Activated CD4-positive, alpha-beta T cell treated with anti-CD3 and anti-CD28 coated beads, Interleukin-2, Interleukin-4, amounts not matched to agents 100 ng/mL and 50 ng/mL, durations not matched to agents 16 hours and 8 hours (primary cell): ENCODE measurements around the gene ZNF516.

ENCODE experiments used
- DNase-seq: peaks from one replicate; pipeline ENCODE4 v3.0.0-alpha.2; 2020; ENCODE audit warnings: low spot score

The ZNF516 gene

GRCh38 chr18:76468345-76469304 is 26.4 kb downstream of the ZNF516 start:
- no peak for DNase-seq

- DNase-seq = no peak
Observed at GRCh38 chr18:76467371-76468190, 27.5 kb downstream of the ZNF516 start.

- DNase-seq = no peak
Observed at GRCh38 chr18:76466410-76466991, 28.5 kb downstream of the ZNF516 start.

- DNase-seq = no peak
Observed at GRCh38 chr18:76465630-76466409, 29.2 kb downstream of the ZNF516 start.

- DNase-seq = no peak
Observed at GRCh38 chr18:76464281-76465259, 30.5 kb downstream of the ZNF516 start.

GRCh38 chr18:76463872-76464271 is 31.2 kb downstream of the ZNF516 start:
- no peak for DNase-seq

GRCh38 chr18:76463358-76463757 is 31.7 kb downstream of the ZNF516 start:
- DNase-seq = no peak

GRCh38 chr18:76462326-76462694 is 32.7 kb downstream of the ZNF516 start:
- no peak for DNase-seq

GRCh38 chr18:76461692-76462325 is 33.2 kb downstream of the ZNF516 start:
- DNase-seq = no peak

GRCh38 chr18:76461148-76461547 is 33.9 kb downstream of the ZNF516 start:
- DNase-seq = no peak

- no peak for DNase-seq
Observed at GRCh38 chr18:76460482-76460881, 34.6 kb downstream of the ZNF516 start.

GRCh38 chr18:76459687-76460350 is 35.2 kb downstream of the ZNF516 start:
- DNase-seq = no peak

GRCh38 chr18:76459312-76459686 is 35.7 kb downstream of the ZNF516 start:
- DNase-seq = no peak

GRCh38 chr18:76458522-76459311 is 36.3 kb downstream of the ZNF516 start:
- no peak for DNase-seq

- no peak for DNase-seq
Observed at GRCh38 chr18:76457957-76458356, 37.1 kb downstream of the ZNF516 start.

- DNase-seq = no peak
Observed at GRCh38 chr18:76457475-76457874, 37.6 kb downstream of the ZNF516 start.

GRCh38 chr18:76456823-76457222 is 38.2 kb downstream of the ZNF516 start:
- DNase-seq = no peak

- DNase-seq = no peak
Observed at GRCh38 chr18:76456018-76456750, 38.9 kb downstream of the ZNF516 start.
